Activated CD4-positive, alpha-beta T cell treated with anti-CD3 and anti-CD28 coated beads, Interleukin-2, amount 50 U/mL, for 16 hours (primary cell): ENCODE data around the gene PCDH11Y.
"Not testable (repeated sequence)": the region's sequence is repeated elsewhere in the genome, so short reads cannot be mapped to it uniquely, and the experiment has no call there.

ENCODE experiments used
- DNase-seq: peaks from one replicate; pipeline ENCODE4 v3.0.0-alpha.2; 2020

PCDH11Y gene

GRCh38 chrY:5000057-5000456 is at the start of gene PCDH11Y:
TSS of gene PCDH11Y (plus strand) at chrY:5000296. CDS start at chrY:5057100, 56,804 bp downstream.
- DNase-seq = not testable (repeated sequence)

DNA sequence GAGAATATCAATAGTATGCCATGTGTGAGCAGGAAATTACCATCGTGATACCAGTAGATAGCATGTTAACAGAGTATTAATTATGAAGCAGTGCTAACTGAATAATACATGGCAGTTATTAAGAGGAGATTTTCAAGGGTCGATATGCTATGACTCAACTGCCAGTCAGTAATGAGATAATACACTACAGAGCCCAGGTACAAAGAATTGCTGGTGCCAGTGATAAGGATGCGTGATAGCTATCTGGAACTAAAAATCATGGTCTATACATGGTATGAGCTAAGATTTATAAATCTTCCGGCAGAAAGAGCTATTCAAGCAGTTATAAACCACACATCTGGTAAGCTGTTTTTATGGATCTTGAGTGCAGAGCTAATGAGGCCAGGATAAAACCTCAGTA is 32.2 kb upstream of the PCDH11Y start:
- DNase-seq = not testable (repeated sequence)

DNA sequence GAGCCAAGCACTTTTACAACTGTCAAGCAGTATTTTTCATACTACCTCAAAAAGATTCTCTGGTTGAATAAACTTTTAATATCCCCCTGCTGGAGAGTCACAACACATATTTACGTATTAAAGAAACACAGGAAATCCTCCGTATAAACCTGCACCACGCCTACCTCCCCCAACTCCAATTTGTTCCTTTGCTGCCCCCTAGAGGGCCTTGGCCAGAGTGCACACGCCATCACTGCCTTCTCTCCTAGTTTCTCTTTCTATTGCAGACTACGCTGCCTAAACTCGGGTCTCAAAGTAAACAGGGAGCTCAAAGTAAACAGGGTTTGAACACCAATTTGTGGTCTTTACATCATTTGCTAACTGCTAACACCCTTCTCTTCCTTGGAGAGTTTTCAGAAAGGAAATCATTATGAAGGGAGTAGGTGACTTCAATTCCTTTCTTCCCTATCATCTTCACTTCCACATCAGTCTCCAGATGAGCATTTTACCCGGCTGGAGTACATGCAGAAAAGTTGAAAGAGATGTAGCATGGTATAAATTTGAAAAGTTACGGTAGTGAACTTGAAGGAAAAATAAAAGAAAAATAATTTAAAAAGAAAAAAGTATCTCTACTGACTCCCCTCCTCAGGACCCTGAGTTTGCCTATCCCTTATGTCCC is 8.2 kb upstream of the PCDH11Y start:
- DNase-seq = not testable (repeated sequence)

DNA sequence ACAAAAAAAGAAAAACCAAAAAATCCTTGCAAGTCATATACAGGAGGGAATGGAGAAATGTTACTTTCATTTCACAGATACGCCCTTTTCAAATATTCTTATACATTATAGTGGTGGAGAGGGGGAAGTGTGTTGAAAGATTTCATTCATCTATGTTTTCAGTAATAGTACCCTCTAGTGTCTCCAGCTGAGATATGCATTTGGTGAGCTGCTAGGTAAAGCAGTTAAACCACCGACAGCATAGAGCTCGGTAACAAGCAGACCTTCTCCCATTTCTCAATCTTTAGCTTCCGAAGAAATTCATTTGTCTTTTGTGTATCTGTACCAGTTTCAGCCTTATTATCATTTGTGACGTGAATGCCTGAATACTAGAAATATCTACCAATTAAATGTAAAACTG is 5.2 kb upstream of the PCDH11Y start:
- not testable (repeated sequence) for DNase-seq

DNA sequence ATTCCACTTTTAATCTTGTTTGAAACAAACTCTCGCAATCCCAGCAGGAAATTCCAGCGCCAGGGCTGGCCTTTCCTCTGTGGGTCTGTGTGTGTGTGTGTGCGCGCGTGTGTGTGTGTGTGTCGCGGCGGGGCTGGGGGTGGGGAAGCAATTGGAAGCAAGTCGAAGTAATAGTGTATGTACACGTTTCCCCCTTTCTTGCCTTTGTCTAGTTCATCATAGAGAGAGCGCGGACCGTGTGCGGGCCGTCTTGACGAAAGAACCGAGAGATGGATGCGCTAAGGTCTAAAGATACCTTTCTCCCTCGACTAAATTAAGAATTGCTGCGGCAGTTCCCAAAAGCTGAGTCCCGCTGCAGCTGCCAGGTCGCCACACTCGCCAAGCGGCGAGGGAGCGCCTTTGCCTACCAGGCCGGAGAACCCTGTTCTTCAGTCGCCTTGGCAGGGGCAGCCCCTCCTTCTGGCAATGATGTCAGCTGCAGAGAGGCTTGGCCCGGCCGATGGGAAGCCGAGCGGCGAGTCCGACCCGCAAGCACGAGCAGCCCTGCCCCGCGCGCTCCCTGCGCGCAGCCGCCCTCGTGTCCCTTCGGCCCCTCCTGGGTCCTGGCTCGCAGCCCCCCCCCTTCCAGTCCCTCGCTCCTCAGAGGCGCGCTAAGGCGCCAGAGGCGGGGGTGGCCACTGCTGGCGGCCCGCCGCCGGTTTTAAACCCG is 2.5 kb downstream of the PCDH11Y start:
- not testable (repeated sequence) for DNase-seq

DNA sequence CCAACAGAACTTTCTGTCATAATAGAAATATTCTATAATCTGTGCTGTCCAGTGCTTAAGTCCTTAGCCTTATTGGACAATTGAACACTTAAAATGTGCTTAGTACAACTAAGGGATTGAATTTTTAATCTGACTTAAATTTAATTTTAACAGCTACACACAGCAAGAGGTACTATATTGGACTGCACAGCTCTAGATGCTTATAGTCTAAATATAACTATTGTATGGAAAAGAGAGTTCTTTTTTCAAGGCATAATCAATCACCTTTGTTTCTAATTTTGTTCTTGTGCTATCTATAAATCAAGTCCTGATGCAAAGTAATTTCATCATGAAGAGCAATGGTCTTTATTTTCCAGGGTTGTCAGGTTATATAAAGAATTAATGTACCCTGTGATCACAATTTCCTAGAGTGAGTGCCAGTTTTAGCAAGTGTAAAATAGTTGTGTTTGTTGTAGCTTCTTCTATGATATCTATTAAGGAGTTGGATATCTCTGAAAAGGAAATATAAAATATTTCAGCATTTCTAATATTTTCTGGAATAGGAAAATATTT is 39.0 kb downstream of the PCDH11Y start:
- not testable (repeated sequence) for DNase-seq

GRCh38 chrY:5083017-5083416 is 82.9 kb downstream of the PCDH11Y start:
- DNase-seq = not testable (repeated sequence)

GRCh38 chrY:5182998-5183397 is 182.9 kb downstream of the PCDH11Y start:
- DNase-seq = not testable (repeated sequence)

- DNase-seq = not testable (repeated sequence)
Observed at GRCh38 chrY:5215116-5215515, 215.0 kb downstream of the PCDH11Y start.

DNA sequence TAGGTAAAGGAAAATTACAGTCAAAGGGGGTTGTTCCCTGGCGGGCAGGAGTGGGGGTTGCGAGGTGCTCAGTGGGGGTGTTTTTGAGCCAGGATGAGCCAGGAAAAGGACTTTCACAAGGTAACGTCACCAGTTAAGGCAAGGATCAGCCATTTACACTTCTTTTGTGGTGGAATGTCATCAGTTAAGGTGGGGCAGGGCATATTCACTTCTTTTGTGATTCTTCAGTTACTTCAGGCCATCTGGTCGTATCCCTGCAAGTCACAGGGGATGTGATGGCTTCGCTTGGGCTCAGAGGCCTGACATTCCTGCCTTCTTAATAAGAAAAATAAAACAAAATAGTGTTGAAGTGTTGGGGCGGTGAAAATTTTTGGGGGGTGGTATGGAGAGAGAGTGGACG is 324.8 kb downstream of the PCDH11Y start:
- not testable (repeated sequence) for DNase-seq

- DNase-seq = not testable (repeated sequence)
Observed at GRCh38 chrY:5342220-5342619, 342.1 kb downstream of the PCDH11Y start.

DNA sequence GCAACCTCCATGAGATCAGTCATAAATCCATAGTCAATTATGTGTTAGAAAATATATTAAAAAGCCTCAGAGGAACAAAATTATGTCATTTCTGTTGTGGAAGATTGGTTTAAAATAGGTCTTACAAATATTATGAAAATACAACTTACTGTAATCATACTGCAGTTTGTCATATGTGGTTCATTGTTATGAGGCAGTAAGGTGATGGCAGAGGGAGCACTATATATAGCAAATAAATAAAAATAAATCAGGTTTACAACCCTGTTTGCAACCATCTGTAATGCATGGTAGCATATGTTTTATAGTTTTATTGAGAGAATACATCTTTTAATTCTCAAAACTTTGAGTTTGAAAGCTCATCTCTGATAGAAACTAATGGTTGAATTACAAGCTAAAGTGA is 543.6 kb downstream of the PCDH11Y start:
- DNase-seq = not testable (repeated sequence)

DNA sequence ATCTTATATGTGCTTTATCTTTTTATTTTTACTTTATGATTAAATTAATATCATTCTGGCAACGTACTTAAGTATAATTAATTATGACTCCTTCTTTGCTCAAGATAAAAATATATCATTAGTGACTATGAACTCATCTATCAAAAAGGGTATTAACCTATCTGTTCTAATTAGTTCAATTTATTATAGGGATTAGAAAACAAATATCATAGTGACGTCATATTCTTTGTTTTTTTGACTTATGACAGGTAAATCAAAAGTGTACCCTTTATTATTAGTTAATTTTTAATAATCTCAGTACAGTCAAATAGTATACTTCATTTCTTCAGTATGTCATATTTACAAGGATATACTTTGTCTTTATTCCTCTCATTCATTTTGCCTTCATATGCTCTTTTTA is 638.5 kb downstream of the PCDH11Y start:
- DNase-seq = not testable (repeated sequence)

GRCh38 chrY:5679265-5679664 is 679.2 kb downstream of the PCDH11Y start:
- not testable (repeated sequence) for DNase-seq

DNA sequence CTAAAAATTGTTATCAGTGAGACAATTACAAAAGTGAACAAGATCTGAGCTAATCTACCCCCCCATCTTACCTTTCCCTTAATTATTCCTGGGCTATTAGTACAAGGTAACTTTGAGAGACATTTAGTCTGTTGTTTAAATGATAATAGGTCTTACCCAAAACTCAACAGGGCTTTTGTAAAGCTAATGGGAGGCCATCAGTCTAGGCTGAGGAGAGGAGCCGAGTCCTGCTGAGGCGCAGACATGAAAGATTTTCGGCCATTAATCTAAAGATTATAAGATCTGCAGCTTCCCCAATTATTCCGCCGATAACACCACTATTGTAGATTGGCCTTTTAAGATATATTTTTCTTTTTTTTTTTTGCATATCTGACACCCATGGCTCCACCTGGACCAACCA is 708.6 kb downstream of the PCDH11Y start:
- DNase-seq = not testable (repeated sequence)

DNA sequence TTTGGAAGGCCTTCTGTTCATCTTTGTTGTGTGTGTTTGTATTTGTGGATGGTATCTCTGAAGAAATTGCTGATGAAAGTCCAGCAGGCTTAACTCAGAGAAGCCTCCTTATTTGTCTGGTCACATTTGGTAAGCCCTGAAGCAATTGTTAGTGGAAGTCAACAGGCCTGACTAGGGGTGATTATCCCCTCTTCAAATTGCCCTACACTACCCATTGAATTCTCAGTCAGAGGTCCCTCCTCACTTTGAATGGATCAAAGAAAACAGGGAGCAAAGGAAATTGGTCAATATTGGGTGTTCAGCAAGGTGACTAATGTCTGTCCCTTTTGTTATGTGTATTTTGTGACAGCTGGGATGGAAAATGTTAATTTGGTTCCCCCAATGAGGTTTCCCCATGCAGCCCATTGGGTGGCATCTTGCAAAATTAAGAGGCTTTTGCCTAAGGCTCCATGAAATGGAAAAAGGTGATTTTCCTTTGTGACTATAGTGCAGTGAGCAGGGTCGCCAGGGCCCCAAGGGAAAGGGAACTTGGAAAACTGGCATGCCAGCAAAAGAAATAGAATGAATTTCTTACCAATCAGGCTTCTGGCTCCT is 709.8 kb downstream of the PCDH11Y start:
- DNase-seq = not testable (repeated sequence)

DNA sequence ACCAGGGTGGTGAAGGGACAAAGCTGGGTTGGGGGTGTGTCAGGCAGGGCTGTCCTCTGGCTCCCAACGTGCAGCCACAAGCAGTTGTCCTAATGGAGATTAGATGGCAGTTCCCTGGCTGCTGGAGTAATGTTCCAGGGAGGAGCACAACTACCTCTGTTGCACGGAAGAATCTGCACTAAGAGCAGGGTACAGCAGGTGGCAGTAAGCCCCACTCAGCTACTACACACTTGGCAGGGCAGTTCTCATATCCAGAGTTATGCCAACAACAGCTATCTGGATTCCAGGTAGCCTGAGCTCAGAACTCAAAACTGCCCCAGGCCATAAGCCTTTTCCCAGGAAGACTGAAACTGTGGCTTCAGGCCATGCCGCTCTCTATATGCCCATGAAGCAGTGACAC is 761.3 kb downstream of the PCDH11Y start:
- not testable (repeated sequence) for DNase-seq

DNA sequence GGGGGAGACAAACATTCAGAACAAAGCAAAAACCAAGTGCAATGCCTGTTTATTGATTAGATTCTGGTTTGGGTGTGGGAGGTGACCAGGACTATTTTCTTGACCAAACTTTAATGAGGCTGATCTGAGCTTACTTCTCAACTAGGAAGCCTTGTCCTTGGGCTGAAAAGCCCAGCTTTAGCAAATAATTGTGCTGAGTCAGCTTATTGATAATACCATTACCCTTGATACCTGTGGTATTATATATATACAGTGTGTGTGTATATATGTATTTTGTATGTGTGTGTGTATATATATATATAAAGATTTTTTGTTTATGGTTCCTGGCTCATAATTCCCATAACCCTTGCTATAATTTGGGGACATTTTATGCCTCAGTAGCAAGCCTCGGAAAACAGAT is 776.4 kb downstream of the PCDH11Y start:
- not testable (repeated sequence) for DNase-seq
